RWPE1 (cell line): Measurements from ENCODE around the gene PCTP.

ENCODE experiments used
- CTCF ChIA-PET: fragments of 350-600 bp; sonication (Branson Sonifier 250); formaldehyde crosslinking; extraction: SDS; loops from one replicate; lab custom pipeline; 2021; lab: Yijun Ruan, JAX
- POLR2A ChIA-PET: fragments of 400-600 bp; formaldehyde crosslinking; extraction: SDS; loops from one replicate; lab custom pipeline; 2020; ENCODE audit warnings: antibody characterized with exemption; ENCODE audit not compliant: low non-redundant PET; lab: Yijun Ruan, JAX
- DNase-seq: peaks from one replicate; pipeline ENCODE4 v3.0.0; 2012; ENCODE audit warnings: low spot score
- H3K27ac ChIP-seq: fragments of 450-650 bp; 2 replicates; pipeline ENCODE4 v1.5.1; 2017
- CTCF ChIP-seq: fragments of 450-650 bp; conservative IDR thresholded peaks from 2 replicates; pipeline ENCODE4 v1.5.1; 2017; ENCODE audit warnings: low read depth, mild to moderate bottlenecking

Gene PCTP

GRCh38 chr17:55730380-55730779, 20.5 kb upstream of the PCTP start:
- POLR2A ChIA-PET = no interaction called here
- DNase-seq = no peak
- TF ChIP-seq CTCF = no peak
- CTCF ChIA-PET = no interaction called here
- H3K27ac ChIP-seq = no peak overlapping the region

GRCh38 chr17:55730808-55731207, 20.0 kb upstream of the PCTP start:
- POLR2A ChIA-PET = no interaction called here
- TF ChIP-seq CTCF = no peak
- H3K27ac ChIP-seq = no peak overlapping the region
- CTCF ChIA-PET = no interaction called here
- no peak for DNase-seq

- no peak overlapping the region for H3K27ac ChIP-seq
- DNase-seq = no peak
- no peak for TF ChIP-seq CTCF
- ChIA-PET POLR2A (no interaction called here), CTCF (no interaction called here)
These were observed 19.1 kb upstream of the PCTP start for GRCh38 chr17:55731586-55732250.

- CTCF ChIA-PET = interaction anchor here (0.5 to 0.6 kb wide), 2 partner anchors 31 to 323 kb away, joined by 3 to 5 read pairs; no protein-coding TSS in a partner anchor
- no peak for TF ChIP-seq CTCF
- POLR2A ChIA-PET = no interaction called here
- H3K27ac ChIP-seq = no peak overlapping the region
- no peak for DNase-seq
These were observed 16.6 kb upstream of the PCTP start for GRCh38 chr17:55734128-55734781.

GRCh38 chr17:55735731-55736405, 15.0 kb upstream of the PCTP start:
- no peak for DNase-seq
- CTCF ChIA-PET = interaction anchor here (0.6 to 0.8 kb wide), 4 partner anchors 9 to 785 kb away, joined by 3 read pairs; no protein-coding TSS in a partner anchor
- peak; percentile 71 for TF ChIP-seq CTCF
- no peak overlapping the region for H3K27ac ChIP-seq
- POLR2A ChIA-PET = no interaction called here

GRCh38 chr17:55737976-55738501, 12.8 kb upstream of the PCTP start:
- POLR2A ChIA-PET = no interaction called here
- H3K27ac ChIP-seq = no peak overlapping the region
- no peak for DNase-seq
- CTCF ChIA-PET = interaction anchor here (1.2 kb wide), 1 partner anchor 19 kb away, joined by 3 read pairs; no protein-coding TSS in a partner anchor
- no peak for TF ChIP-seq CTCF
